H1 (cell line): ENCODE results near the gene TRIM68. TPM values are rescaled to one million over a fixed set of nuclear protein-coding genes. Genes with fewer than 3 reads are reported as not detected.

Source experiments
- ATF2 ChIP-seq: IDR thresholded peaks from 2 replicates; pipeline ENCODE4 v1.6.1; 2012; ENCODE audit warnings: low read length, inconsistent platforms
- BACH1 ChIP-seq: IDR thresholded peaks from 2 replicates; pipeline ENCODE4 v1.6.1; 2012; ENCODE audit warnings: low read length, improper control_type of control experiment
- BCL11A ChIP-seq, 2 experiments: IDR thresholded peaks; one replicate each; pipeline ENCODE4 v1.6.1; 2011; ENCODE audit warnings: low read depth in 2 of 2, low read length in 2 of 2, mild to moderate bottlenecking in 2 of 2
- CBX8 ChIP-seq: fragments of 300-800, 300-1000 bp; sonication (generic); IDR thresholded peaks from 2 replicates; pipeline ENCODE4 v1.7.1; 2016; ENCODE audit warnings: low read depth, low read length, borderline replicate concordance
- CEBPB ChIP-seq: IDR thresholded peaks from 2 replicates; pipeline ENCODE4 v1.6.1; 2012; ENCODE audit warnings: low read depth, low read length
- EP300 ChIP-seq, 2 experiments: IDR thresholded peaks; 1 replicate in 1 of 2; 2 replicates in 1 of 2; pipeline ENCODE4 v1.6.1; 2011 to 2012; ENCODE audit warnings: low read depth in 2 of 2, low read length in 2 of 2, mild to moderate bottlenecking in 2 of 2, borderline replicate concordance in 1 of 2, inconsistent platforms in 1 of 2, moderate library complexity in 1 of 2
- JUN ChIP-seq: IDR thresholded peaks from 2 replicates; pipeline ENCODE4 v1.6.1; 2011; ENCODE audit warnings: low read depth, mild to moderate bottlenecking, improper control_type of control experiment, low read length
- KDM1A ChIP-seq: fragments of 200-600, 300-600 bp; sonication (generic); IDR thresholded peaks from 2 replicates; pipeline ENCODE4 v1.7.1; 2016; ENCODE audit warnings: mild to moderate bottlenecking, low read length, borderline replicate concordance
- KDM4A ChIP-seq: IDR thresholded peaks from one replicate; pipeline ENCODE4 v1.7.1; 2012; ENCODE audit warnings: low read depth, mild to moderate bottlenecking, moderate library complexity, low read length, inconsistent platforms; ENCODE audit not compliant: severe bottlenecking
- MAFK ChIP-seq: IDR thresholded peaks from 2 replicates; pipeline ENCODE4 v1.6.1; 2012; ENCODE audit warnings: low read depth, mild to moderate bottlenecking, improper control_type of control experiment, low read length
- PHF8 ChIP-seq: fragments of 200-600 bp; sonication (generic); conservative IDR thresholded peaks from 2 replicates; pipeline ENCODE4 v1.7.1; 2012; ENCODE audit warnings: low read depth, mild to moderate bottlenecking, inconsistent platforms, low read length, moderate library complexity
- POLR2A ChIP-seq, 2 experiments: IDR thresholded peaks; 1 replicate in 1 of 2; 2 replicates in 1 of 2; pipeline ENCODE4 v1.6.1; 2011; ENCODE audit warnings: low read depth in 2 of 2, low read length in 2 of 2, mild to moderate bottlenecking in 2 of 2; ENCODE audit errors: control extremely low read depth in 1 of 2
- POLR2AphosphoS5 ChIP-seq: IDR thresholded peaks from 2 replicates; pipeline ENCODE4 v1.6.1; 2011; ENCODE audit warnings: low read depth, low read length
- POU5F1 ChIP-seq: IDR thresholded peaks from 2 replicates; pipeline ENCODE4 v1.6.1; 2011; ENCODE audit warnings: low read depth, mild to moderate bottlenecking, low read length, moderate library complexity
- RBBP5 ChIP-seq: IDR thresholded peaks from 2 replicates; pipeline ENCODE4 v1.7.1; 2012; ENCODE audit warnings: low read depth, mild to moderate bottlenecking, inconsistent platforms, low read length, moderate library complexity, borderline replicate concordance
- RXRA ChIP-seq: IDR thresholded peaks from 2 replicates; pipeline ENCODE4 v1.6.1; 2011; ENCODE audit warnings: low read depth, mild to moderate bottlenecking, low read length, moderate library complexity; ENCODE audit not compliant: insufficient read depth
- SIX5 ChIP-seq: IDR thresholded peaks from 2 replicates; pipeline ENCODE4 v1.6.1; 2011; ENCODE audit warnings: mild to moderate bottlenecking, low read depth, low read length
- SP4 ChIP-seq: IDR thresholded peaks from 2 replicates; pipeline ENCODE4 v1.6.1; 2012; ENCODE audit warnings: low read length, inconsistent platforms
- TBP ChIP-seq: IDR thresholded peaks from 2 replicates; pipeline ENCODE4 v1.6.1; 2011; ENCODE audit warnings: low read depth, low read length, improper control_type of control experiment
- YY1 ChIP-seq: IDR thresholded peaks from 2 replicates; pipeline ENCODE4 v1.6.1; 2011; ENCODE audit warnings: low read depth, mild to moderate bottlenecking, low read length
- polyA plus RNA-seq, 7 experiments: library from polyadenylated mRNA; depleted of rRNA in 3 of 7; stranded (reverse) in 5 of 7; unstranded in 2 of 7; fragments of >200 nt in 5 of 7; fragments of 200-250 nt in 2 of 7; gene quantifications; 1 replicate in 5 of 7; 2 replicates in 1 of 7; 4 replicates in 1 of 7; pipeline versions ENCODE4 v1.2.1 to v1.2.3, GENCODE V29; 2011 to 2013; ENCODE audit warnings: missing spikeins in 2 of 7, mixed read lengths in 2 of 7
- total RNA-seq: library from RNA; stranded (reverse); fragmentation: NEBNext Ultra II Directional; extraction: Animal tissue kit (Norgen Biotek cat#: 25700); gene quantifications from 2 replicates; pipeline ENCODE4 v1.2.1, GENCODE V29; 2021
- TF ChIP-seq, protein P1 (sequence below): IDR thresholded peaks from 2 replicates; pipeline ENCODE4 v1.6.1; 2012; ENCODE audit warnings: inconsistent platforms
- TF ChIP-seq, protein P2 (sequence below): IDR thresholded peaks from 2 replicates; pipeline ENCODE4 v1.6.1; 2012; ENCODE audit warnings: inconsistent platforms

Gene TRIM68
- total and polyA plus RNA-seq, 2 of the 8 experiments (the other 6 are each of a cell fraction or from before 2014, with no cell fraction given), result 3.4 to 5.7 TPM

DNA sequence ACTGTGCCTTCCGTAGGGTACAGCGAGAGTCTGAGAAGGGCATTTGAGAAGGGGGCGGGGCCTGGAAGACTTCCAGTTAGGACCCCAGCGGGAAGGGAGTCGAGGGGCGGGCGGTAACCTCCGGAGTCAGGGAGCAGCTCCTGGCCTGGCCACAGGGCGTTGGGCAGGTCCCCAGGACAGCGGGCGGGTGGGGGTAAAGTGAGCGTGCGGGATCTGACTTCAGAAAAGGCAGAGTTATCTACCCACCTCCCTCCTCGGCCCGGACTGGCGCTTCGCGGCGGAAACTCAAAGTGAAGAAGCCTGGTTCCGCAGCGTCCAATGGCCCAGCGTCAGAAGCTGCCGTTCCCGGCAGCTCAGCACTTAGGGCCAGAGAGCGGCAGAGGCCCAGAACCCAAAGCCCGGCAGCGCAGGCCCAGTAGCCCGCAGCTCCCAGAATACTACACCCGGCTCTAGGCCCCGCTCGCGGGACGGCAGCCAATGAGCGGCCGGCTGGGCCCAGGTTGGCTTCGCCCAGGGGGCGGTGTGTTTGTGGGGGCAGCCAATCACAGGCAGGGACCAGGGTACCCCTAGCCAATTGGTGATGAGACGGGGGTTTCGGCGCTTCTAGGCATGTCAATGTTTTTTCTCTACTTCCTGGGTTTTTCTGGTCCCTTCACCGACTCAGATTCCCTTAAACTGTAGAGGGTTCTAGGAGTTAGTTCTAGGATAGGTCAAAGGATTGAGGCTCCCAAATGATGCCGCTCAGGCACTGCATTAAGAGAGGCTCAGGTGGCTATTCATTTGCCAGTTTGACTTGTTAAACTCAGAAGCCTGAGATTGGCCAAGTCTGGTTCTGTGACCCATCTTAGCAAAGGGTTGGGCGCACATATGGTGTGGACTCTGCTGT lies at the start of gene TRIM68 (continued):
- TF ChIP-seq TBP, result peak; percentile 64
- TF ChIP-seq BCL11A (IDR thresholded peaks at IDR 0.05; ENCODE audit: low read depth in 2 of 2, low read length in 2 of 2), result no peak
- no peak for TF ChIP-seq CBX8
- peak in 1 of 2 experiments; percentile 88; a peak in 2 of 3 replicates for TF ChIP-seq POLR2A (IDR thresholded peaks at IDR 0.05; ENCODE audit: control extremely low read depth in 1 of 2, low read depth in 2 of 2, low read length in 2 of 2)
- TF ChIP-seq, protein P1, sequence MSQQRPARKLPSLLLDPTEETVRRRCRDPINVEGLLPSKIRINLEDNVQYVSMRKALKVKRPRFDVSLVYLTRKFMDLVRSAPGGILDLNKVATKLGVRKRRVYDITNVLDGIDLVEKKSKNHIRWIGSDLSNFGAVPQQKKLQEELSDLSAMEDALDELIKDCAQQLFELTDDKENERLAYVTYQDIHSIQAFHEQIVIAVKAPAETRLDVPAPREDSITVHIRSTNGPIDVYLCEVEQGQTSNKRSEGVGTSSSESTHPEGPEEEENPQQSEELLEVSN, result no peak
- TF ChIP-seq MAFK, result no peak
- no peak for TF ChIP-seq KDM1A
- no peak for TF ChIP-seq RBBP5
- TF ChIP-seq JUN, result no peak
- TF ChIP-seq YY1, result no peak
- TF ChIP-seq, protein P2, sequence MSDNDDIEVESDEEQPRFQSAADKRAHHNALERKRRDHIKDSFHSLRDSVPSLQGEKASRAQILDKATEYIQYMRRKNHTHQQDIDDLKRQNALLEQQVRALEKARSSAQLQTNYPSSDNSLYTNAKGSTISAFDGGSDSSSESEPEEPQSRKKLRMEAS, result no peak
- no peak for TF ChIP-seq CEBPB
- peak; percentile 86 for TF ChIP-seq KDM4A
- no peak for TF ChIP-seq SP4
- TF ChIP-seq POLR2AphosphoS5, result peak; percentile 70; the same call in 1 of the 2 replicates
- TF ChIP-seq EP300 (IDR thresholded peaks at IDR 0.05; ENCODE audit: borderline replicate concordance in 1 of 2, low read depth in 2 of 2, low read length in 2 of 2), result no peak
- no peak for TF ChIP-seq ATF2
- TF ChIP-seq POU5F1, result no peak
- no peak for TF ChIP-seq RXRA
- TF ChIP-seq PHF8, result peak; percentile 91
- TF ChIP-seq SIX5, result no peak
- TF ChIP-seq BACH1, result no peak
